Umbilical cord (tissue), 2 donors: Measurements from ENCODE around the gene PARD3B. TPM values are rescaled to one million over a fixed set of nuclear protein-coding genes. Genes with fewer than 3 reads are reported as not detected.

Experiments
- DNase-seq: peaks from one replicate; pipeline ENCODE4 v3.0.0-alpha.2; 2015; ENCODE audit warnings: low spot score
- total RNA-seq: library from RNA; depleted of rRNA; stranded (reverse); fragments of >200 nt; gene quantifications from one replicate; pipeline ENCODE4 v1.2.3, GENCODE V29; 2014; ENCODE audit warnings: low replicate concordance; ENCODE audit not compliant: insufficient read depth

Gene PARD3B
- total RNA-seq, 1 donor from 2014 or later: 27.7 TPM

- DNase-seq: no peak
Measured at GRCh38 chr2:205010196-205010595, 464.9 kb downstream of the PARD3B start.

GRCh38 chr2:205011031-205011430 lies 465.8 kb downstream of the PARD3B start:
- DNase-seq: no peak

GRCh38 chr2:205012961-205013360 lies 467.7 kb downstream of the PARD3B start:
- DNase-seq: no peak

DNA sequence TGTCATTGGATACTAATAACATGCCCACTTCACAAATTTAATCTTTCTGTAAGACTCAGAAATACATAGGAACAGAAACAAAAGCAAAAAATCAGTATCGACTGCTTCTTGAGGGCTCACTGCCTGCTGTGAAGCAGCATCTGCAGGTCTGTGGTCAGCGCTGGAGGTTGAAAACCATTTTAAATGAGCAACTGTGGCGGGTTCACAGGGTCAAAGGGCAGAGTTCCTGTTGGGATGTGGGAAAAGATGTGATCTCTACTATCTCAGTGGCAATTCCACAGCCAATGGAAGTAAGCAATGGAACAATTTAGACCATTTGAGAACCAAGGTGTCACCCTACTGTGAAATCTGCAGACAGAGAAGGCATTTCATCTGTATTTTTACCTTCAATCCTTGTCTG lies 468.3 kb downstream of the PARD3B start:
- DNase-seq: no peak

DNA sequence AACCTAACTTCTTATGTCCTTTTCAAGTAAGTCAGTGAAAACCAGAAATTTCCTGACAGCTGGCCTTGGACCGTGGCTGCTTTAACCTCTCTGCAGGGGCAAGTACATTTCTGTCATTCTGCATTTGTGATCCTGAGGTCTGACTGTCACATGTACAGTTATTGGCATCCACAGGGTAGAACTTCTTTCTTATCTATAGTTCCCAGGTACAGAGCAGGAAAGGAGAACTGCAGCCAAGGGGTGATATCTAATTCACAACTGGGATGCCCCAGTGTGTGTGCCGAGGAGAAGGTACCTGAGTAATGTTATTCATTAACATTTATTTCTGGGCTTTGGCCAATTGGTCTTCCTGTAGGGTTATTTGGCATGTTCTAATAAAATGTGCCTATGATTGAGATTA lies 468.9 kb downstream of the PARD3B start:
- DNase-seq: no peak

- DNase-seq: no peak
Measured at GRCh38 chr2:205017381-205017780, 472.1 kb downstream of the PARD3B start.

- DNase-seq: no peak
Measured at GRCh38 chr2:205017912-205018311, 472.6 kb downstream of the PARD3B start.

- DNase-seq: no peak
Measured at GRCh38 chr2:205020673-205021072, 475.4 kb downstream of the PARD3B start.

DNA sequence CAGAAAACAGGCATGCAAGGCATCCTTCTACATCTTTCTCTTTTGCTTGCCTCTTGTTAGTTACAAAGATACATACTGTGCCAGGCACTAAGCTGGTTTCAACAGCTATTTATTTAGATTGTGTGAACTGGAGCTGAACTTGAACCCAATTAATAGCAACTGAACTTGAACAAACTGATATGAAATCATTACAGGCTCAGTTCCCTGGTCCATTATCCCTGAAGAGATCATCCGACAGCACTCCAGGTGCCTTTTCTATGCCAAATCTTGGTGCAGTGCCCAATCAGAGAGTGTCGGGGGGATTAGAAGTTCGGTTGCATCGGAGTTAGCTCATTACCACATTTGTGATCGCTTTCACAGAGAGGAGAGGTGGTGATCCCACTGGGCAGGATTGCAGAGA lies 477.6 kb downstream of the PARD3B start:
- no peak for DNase-seq

DNA sequence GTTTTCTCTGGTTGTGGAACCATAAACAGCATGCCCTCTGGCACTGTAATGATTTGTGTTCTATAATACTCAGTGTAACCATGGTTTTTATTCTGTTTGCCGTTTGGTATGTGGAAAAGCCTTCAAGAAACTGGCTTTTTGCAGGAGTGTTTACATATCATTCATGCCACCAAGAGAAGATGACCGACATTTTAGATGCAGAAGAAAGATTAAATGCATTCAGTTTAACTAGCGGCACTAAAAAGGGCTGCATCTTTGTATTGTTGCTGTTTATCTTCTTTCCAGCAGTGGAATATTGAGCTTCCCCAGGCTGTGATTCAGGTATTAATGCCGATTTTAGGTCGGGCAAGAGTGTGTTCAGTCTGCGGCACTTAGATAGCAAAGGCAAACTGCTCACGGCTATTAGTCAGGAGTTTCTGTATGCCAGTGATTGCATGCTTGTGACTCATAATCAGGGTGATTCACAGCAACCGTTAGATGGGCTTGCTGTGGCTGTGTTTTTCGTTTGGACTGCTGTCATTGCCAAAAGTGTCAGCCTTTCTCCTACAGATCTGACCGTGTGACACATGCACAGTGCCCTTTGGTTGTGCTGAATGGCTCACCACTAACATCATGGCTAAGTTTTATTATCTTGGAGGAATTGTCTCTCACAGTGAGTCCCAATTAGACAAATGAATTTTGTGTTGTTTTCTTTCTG lies 479.7 kb downstream of the PARD3B start:
- peak; percentile 64 for DNase-seq

GRCh38 chr2:205025580-205026240 lies 480.4 kb downstream of the PARD3B start:
- no peak for DNase-seq

DNA sequence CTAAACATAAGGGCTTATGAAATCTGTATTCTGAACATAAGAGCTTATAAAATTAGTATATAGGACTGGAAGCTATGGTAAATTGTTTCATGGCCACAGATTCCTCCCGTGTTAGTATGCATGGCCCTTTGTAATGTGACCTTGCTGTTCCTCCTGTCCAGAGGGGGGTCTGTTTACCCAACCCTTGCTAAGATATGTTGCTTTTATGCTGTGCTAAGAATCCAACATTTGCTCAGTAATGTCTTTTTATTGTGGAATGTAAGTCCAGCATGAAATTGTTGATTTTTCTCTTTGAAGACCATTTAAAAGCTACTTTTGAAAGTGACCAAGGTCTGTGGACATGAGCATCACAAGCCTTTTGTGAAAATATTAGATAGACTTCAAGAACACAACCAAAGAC lies 485.4 kb downstream of the PARD3B start:
- no peak for DNase-seq

- DNase-seq: no peak
Measured at GRCh38 chr2:205032093-205032551, 486.8 kb downstream of the PARD3B start.

DNA sequence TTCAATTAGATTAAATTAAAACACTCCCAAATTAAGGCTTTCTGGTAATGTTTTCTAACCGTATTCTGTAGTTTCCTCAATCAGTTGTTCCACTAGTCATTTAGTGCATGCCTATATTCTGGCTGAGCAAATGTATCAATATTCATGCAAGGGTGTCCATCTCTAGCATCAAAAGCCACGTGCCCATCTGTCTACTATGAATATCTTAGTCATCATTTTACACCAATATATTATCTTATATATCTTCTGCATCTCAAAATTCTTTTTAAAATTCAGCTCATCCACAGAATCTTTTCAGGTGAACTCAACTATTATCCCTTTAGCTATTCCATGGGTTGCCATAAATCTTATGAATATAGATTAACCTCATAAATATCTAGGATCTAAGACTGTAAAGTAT lies 488.2 kb downstream of the PARD3B start:
- DNase-seq: no peak

- no peak for DNase-seq
Measured at GRCh38 chr2:205034034-205034433, 488.8 kb downstream of the PARD3B start.

GRCh38 chr2:205040323-205040722 lies 495.0 kb downstream of the PARD3B start:
- DNase-seq: no peak

GRCh38 chr2:205041472-205042130 lies 496.3 kb downstream of the PARD3B start:
- no peak for DNase-seq

GRCh38 chr2:205043285-205043684 lies 498.0 kb downstream of the PARD3B start:
- no peak for DNase-seq

DNA sequence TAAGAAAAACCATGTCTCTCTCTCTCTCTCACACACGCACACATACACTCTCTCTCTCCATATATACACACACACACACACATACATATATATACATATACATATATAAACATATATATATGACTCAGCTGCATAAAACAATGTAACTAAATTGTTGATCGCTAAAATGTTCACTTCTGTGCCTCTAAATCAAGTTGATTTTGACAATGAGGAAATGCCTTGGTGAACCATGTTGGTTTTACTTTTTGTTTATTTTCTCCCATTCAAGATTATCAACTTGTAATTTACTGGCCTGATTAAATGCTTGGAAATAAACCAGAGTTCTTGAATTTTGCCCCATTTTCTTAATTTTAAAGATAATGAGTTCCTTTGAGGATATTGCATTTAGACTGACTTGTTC lies 500.4 kb downstream of the PARD3B start:
- DNase-seq: no peak

- no peak for DNase-seq
Measured at GRCh38 chr2:205047273-205047839, 502.1 kb downstream of the PARD3B start.

DNA sequence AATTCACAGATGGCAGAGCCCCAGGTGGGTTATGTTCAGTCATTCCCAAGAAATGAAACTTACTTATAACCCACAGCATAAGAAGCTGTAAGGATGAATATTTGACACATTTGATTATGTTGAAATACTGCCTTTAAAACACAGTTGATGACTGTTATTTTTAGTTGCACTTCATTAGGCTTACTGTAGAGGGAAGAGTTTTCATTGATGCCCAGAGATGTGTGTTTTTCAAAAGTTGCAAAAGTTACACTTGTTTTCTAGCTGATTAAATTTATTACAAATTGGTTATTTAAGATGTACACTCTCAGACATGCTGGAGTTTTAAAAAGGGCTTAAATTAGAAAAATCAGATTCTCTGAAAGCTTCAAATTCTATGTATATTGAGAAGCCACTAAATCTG lies 506.1 kb downstream of the PARD3B start:
- no peak for DNase-seq

DNA sequence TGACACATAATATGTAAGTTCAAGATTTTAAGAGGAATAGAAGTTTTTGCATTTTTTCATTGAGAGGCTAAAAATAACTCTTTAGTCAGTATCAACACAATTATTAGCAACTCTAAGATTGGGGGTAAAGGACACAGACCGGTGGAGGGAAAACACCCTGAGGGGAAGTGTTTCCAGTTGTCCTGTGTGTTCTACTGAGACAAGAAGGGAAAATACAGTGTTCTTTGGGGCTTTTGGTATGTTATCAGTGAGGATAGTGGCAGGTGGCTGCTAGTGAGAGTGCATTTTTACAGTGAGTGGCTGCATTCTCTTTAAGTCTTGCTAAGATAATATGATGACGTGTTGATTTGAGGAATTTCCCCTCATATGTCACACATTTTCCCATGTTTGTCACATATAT lies 507.5 kb downstream of the PARD3B start:
- no peak for DNase-seq
